DND-41 (cell line): ENCODE measurements around the gene PDE6B.
"Not testable (repeated sequence)": the region's sequence is repeated elsewhere in the genome, so short reads cannot be mapped to it uniquely, and the experiment has no call there.

Source experiments
- EZH2 ChIP-seq: IDR thresholded peaks from 3 replicates; pipeline ENCODE4 v1.6.1; 2012; ENCODE audit warnings: borderline replicate concordance, low read depth, mild to moderate bottlenecking, moderate library complexity, low read length, inconsistent platforms; ENCODE audit not compliant: severe bottlenecking
- TF ChIP-seq, protein P1 (sequence below): IDR thresholded peaks from 2 replicates; pipeline ENCODE4 v1.5.1; 2012; ENCODE audit warnings: borderline replicate concordance, low read length, moderate library complexity, mild to moderate bottlenecking; ENCODE audit not compliant: poor library complexity, severe bottlenecking; ENCODE audit errors: extremely low read depth

DNA sequence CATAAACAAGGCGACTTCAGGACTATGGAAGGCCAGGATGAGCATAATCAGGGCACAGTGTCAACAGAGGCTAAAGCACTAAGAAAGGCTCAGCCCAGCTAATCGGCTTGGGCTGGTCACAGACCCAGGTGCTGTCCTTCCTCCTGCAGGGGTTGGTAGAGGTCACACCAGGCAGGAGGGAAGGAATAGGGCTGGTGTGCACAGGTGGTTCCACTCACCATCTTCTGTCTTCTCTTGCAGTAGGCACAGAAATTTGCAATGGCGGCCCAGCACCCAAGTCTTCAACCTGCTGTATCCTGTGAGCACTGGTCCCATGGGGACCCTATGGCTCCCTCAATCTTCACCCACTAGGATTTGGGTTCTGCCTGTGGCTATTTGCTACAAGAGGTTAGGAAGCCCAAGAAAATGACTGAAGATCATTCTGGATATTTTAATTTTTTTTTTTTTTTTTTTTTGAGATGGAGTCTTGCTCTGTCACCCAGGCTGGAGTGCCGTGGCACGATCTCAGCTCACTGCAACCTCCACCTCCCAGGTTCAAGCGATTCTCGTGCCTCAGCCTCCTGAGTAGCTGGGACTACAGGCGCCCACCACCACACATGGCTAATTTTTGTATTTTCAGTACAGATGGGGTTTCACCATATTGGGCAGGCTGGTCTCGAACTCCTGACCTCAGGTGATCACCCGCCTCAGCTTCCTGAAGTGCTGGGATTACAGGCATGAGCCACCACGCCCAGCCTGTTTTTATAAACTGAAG, 44.6 kb downstream of the PDE6B start:
- TF ChIP-seq, protein P1, sequence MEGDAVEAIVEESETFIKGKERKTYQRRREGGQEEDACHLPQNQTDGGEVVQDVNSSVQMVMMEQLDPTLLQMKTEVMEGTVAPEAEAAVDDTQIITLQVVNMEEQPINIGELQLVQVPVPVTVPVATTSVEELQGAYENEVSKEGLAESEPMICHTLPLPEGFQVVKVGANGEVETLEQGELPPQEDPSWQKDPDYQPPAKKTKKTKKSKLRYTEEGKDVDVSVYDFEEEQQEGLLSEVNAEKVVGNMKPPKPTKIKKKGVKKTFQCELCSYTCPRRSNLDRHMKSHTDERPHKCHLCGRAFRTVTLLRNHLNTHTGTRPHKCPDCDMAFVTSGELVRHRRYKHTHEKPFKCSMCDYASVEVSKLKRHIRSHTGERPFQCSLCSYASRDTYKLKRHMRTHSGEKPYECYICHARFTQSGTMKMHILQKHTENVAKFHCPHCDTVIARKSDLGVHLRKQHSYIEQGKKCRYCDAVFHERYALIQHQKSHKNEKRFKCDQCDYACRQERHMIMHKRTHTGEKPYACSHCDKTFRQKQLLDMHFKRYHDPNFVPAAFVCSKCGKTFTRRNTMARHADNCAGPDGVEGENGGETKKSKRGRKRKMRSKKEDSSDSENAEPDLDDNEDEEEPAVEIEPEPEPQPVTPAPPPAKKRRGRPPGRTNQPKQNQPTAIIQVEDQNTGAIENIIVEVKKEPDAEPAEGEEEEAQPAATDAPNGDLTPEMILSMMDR: not testable (repeated sequence)
- not testable (repeated sequence) for TF ChIP-seq EZH2
